SW 1271 (cell line): ENCODE measurements around the gene CDX1.
A peak's percentile ranks its signal among the peaks of the same experiment; 100 is the strongest.

Source experiments
- DNase-seq, 2 experiments: peaks; one replicate each; lab custom pipeline; 2025; lab: John Stamatoyannopoulos, UW

Gene CDX1

GRCh38 chr5:150163547-150164059 is 3.0 kb upstream of the CDX1 start:
- DNase-seq = no peak

GRCh38 chr5:150164211-150164980 is 2.2 kb upstream of the CDX1 start:
- DNase-seq = no peak

DNA sequence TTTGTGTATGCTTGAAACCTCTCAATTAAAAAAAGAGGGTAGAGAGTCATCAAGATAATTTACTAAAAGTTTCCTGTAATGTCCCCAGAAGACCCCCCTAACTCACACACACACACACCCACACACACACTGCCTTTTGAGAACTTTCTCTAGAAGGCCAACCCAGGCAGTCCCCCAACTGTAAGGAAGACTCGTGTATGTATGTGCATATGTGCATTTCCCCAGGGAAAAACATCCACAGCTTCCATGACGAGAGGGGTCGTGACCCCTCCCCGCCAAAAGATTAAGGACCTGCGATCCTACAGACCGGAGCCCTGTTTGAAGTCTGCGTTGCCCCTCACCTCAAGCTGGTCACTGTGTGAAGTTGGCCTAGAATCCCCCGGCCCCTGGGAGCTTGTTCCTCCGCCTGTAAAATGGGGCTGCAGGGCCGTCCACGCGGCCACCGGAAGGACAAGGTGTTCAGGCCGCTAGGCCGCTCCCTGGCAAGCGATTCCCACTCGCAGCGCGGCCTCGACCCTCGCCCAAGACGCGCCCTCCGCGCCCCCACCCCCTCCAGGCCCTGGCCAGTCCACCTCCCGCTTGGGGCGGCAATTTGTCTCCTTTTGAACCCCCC is 435 bp upstream of the CDX1 start:
- DNase-seq = no peak

GRCh38 chr5:150167512-150167850 is 903 bp downstream of the CDX1 start:
- DNase-seq = no peak

- DNase-seq = no peak
These were observed 1.3 kb downstream of the CDX1 start for GRCh38 chr5:150167908-150168307.

GRCh38 chr5:150168864-150169263 is 2.3 kb downstream of the CDX1 start:
- DNase-seq = no peak

DNA sequence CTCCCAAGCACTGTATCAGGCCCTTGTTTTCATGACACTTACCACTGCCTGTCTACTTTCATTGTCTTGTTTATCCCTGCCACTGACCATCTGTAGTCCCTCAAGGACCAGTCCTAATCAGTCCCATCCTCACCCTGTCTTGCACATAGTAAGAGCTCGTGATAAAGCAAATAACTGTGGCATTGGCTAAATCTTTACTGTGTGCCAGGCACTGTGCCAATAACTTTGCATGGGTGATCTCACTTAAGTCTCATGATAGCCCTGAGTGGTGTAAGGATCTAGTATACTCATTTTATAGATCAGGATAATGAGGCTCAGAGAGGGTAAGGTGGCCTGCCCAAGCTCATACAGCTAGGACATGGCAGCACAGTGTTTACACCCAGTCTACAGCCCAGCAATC is 5.6 kb downstream of the CDX1 start:
- no peak for DNase-seq

DNA sequence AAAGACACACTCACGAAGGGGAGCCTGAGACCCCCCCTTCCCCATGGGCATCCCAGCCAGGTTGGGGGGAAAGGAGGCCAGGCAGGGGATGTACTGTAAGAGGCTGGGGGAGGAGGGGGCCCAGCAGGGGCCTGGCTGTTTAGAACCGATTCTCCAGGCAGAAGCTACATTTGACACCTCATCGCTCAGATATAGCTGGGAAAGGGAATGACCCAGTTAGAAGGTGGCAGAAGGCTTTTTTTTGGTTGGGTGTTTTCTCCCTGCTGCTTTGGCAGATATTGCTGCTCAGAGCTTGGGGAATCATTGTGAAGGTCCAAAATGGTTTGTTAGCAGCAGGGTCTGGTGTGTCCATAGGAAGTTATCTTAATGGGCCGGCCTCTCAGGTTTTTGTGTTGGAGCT is 6.0 kb downstream of the CDX1 start:
- DNase-seq = no peak

- DNase-seq = no peak
These were observed 6.6 kb downstream of the CDX1 start for GRCh38 chr5:150173161-150173560.

GRCh38 chr5:150174285-150174684 is 7.7 kb downstream of the CDX1 start:
- DNase-seq = no peak

- DNase-seq = no peak
These were observed 8.5 kb downstream of the CDX1 start for GRCh38 chr5:150175076-150175475.

DNA sequence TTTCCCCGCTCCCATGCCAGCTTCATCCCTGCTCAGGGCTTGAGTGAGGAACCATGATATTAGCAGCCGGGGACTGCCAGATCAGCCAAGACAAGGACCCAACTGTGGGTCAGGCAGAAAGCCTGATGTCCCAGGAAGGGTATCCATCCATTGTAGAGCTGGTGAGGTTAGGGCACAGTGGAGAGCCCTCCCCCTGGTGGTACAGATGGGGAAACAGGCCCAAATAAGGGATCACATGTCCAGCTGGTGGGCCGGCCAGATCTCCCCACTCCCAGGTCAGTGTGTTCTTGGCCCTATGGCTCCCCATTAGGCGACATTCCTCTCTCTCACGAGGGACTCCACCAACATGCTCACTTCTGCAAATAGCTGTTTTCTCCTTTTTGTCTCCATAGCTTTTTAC is 9.0 kb downstream of the CDX1 start:
- DNase-seq = peak in 1 of 2 experiments; percentile 29

DNA sequence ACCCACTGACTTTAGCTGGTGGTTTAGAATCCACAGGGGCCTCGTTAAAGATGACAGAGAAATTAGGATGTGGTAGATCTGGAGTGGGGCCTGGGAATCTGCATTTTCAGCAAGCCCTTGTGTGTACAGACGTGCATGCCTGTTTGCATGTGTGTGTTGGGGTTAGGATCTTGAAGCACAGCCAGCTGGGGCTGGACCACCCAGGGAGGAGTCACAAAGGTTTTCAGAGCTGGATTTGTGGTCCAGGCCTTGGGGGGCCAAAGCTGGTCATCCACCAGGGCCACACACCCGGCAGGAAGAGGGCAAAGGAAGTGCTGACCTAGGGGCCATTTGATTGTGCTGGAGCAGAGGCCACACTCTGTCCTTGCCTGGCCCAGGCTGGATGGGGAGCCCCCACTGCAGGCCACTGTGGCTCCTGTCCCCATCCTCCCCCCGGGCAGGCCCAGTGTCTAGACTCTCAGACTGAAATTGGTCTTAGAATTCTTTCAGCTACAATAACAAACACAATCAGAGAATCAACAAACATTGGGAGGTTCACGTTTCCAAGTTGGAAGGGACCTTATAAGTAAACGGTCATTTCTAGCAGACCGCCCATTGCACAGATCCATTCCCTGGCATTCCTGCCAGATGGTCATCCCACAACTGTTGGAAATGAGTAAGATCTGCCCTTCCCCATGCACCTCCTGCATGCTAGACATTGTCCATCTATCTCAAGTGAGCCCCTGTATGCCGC is 10.3 kb downstream of the CDX1 start:
- no peak for DNase-seq

- no peak for DNase-seq
These were observed 11.1 kb downstream of the CDX1 start for GRCh38 chr5:150177721-150178120.

GRCh38 chr5:150178262-150178661 is 11.7 kb downstream of the CDX1 start:
- no peak for DNase-seq

GRCh38 chr5:150179019-150179620 is 12.5 kb downstream of the CDX1 start:
- no peak for DNase-seq

GRCh38 chr5:150180241-150181026 is 13.9 kb downstream of the CDX1 start:
- no peak for DNase-seq

DNA sequence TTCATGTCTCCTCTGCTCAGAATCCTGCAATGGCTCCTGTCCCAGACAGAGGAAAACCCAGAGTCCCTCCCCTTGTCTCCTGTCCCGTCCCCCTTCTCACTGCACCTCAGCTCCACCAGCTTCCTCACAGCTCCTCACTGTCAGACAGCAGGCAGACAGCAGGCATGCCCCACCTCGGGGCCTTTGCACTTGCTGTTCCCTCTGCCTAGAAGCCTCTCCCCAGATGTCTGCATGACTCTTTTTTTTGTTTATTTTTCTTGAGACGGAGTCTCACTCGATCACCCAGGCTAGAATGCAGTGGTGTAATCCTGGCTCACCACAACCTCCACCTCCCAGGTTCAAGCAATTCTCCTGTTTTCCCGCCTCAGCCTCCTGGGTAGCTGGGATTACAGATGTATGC is 14.4 kb downstream of the CDX1 start:
- DNase-seq = no peak

GRCh38 chr5:150181766-150182545 is 15.4 kb downstream of the CDX1 start:
- no peak for DNase-seq

DNA sequence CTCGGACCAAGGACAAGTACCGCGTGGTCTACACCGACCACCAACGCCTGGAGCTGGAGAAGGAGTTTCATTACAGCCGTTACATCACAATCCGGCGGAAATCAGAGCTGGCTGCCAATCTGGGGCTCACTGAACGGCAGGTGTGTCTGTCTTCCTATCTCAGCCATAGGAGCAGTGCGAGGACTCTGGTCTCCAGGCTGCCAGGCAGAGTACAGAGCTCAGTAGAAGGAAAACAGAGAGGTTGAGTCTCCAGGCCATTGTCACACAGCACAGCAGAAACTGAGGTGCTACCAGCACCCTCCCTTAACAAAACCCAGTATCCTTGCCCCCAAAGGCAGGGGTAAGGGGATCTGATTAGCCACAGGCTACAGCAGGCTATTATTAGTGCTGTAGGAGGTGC is 16.2 kb downstream of the CDX1 start:
- DNase-seq = no peak

GRCh38 chr5:150183436-150183835 is 16.9 kb downstream of the CDX1 start:
- no peak for DNase-seq
